GM21360 (cell line): ENCODE data around the gene NFIX.

Experiments
- ATAC-seq: cut with Tn5 transposase; IDR thresholded peaks from one replicate; pipeline ENCODE4 v1.9.1; 2021; ENCODE audit warnings: mild to moderate bottlenecking, moderate library complexity; ENCODE audit not compliant: unreplicated experiment

NFIX gene

GRCh38 chr19:13006431-13007281 is 11.4 kb downstream of the NFIX start:
- ATAC-seq: no peak

DNA sequence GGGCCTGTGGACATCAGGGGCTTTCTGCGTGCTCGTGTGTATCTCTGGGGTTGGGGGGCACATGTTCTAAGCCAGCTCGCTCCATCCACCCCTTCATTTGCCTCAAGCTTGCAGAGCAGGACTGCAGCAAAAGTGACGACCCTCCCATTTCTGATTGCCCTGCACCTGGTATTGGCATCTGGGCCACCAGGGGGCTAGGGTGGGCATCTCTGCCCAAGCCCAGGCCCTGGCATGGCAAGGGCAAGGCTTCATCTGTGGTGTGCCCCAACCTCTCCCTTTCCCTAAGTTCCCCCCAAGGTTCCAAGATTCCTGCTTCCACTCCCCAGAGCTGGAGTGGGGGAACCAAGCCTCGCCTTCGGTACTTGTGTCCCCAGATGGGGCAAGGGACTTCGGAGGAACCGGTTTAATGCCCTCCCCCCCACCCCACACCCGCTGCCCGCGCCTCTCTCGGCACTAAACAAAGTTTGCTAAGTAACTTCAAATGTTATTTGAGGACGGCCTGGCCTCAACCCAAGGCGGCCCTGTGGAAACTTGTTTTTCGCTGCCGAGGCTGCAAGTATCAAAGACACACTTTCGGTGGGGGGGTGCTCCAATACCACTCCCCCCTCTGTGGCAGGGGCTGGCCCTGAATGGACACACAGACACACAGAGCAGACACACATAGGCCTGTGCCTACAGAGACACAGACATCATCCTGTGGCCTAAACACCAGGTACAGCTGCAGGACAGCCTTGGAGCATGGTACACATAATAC is 12.2 kb downstream of the NFIX start:
- no peak for ATAC-seq

DNA sequence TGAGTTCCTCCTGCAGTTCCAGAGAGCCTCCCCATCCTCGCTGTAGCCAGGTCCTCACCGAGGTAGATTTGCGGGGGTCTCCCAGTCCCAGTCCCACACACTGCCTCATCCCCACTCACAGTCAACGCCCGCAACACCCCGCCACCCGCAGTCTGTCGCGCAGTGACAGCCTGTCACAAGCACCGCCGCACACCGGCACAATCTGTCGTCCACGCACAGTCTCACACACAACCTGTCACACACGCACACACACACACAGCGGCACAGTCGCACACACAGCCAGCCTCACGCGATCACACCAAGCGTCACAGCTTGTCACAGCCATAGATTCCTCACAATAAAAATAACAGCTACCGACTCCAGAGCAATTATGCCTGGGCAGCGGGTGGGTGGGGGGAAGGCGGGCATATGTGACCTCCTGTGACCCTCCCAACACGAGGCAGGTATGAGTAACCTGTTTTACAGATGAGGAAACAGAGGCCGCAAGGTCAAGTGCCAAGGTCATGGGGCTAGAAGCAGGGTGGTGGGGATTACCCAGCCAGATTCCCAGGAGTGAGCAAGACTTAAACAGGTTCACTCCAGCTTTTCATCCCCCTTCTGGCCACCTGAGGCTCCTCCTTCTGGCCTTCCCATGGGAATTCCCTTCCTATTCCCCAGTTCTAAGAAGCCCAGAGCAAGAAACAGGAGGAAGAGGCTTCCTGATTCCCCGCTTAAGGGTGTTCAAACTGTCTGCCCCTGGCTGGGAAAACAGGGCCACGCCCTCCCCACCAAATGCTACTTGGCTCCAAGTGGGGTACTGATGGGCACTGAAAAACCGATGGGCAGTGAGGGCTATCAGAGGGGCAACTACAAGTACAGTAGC is 13.9 kb downstream of the NFIX start:
- ATAC-seq: no peak

- ATAC-seq: no peak
These were observed 15.0 kb downstream of the NFIX start for GRCh38 chr19:13010038-13010991.

- no peak for ATAC-seq
These were observed 15.8 kb downstream of the NFIX start for GRCh38 chr19:13010992-13011652.

DNA sequence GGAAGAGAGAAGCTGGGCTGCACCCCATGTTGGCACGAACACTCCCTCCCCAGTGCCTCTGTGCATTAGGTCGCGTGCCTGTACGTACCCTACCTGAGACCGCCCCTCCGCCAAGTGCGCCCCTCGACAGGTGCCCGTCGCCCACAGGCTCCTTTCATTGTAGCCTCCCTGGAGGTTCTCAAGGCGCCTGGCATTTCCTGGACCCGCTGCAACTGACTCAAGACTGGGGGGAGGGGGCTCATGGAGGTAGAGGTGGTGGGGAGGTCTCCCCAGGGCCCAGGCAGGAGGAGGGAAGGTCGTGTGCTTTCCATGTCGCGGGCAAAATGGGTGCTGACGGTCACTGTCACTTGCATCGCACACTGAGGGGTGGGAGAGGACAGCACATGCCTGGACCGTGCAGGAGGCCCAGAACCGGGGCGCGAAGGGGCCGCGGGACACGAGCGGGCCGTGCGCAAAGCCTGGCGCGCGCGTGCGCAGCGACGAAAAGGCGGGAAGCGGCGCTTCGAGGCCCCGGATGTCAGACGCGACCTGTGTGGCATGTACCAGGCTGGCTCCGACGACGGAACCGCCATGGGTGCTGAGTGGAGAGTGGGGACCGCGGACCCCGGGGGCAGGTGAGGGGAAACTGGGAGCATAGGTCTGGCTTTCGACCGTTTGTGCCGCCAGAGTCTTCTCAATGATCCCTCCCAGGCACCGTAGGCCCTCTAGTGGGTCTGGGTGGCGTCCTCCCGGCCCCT is 16.5 kb downstream of the NFIX start:
- ATAC-seq: no peak

GRCh38 chr19:13012390-13012689 is 17.1 kb downstream of the NFIX start:
- ATAC-seq: no peak

- no peak for ATAC-seq
These were observed 17.7 kb downstream of the NFIX start for GRCh38 chr19:13012690-13013608.

- ATAC-seq: no peak
These were observed 18.4 kb downstream of the NFIX start for GRCh38 chr19:13013649-13014048.

GRCh38 chr19:13014101-13014920 is 19.0 kb downstream of the NFIX start:
- ATAC-seq: no peak

DNA sequence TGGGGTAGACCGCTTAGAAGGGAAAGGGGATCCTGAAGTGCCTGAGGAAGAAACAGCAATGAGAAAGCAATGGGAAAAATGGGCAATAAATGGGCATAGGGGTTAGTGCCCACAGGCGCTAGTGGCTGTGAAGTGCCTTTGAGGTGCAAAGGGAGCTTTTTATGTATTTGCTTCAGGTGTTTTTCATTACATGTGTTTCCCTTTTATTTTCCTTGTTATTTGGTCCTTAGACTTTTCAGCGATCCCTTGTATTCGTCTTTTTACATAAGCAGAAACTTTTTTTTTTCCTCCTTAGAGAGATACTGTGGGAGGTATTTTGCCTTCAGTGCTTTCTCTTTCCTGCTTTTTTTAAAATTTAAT is 19.6 kb downstream of the NFIX start:
- ATAC-seq: no peak

GRCh38 chr19:13015361-13016223 is 20.3 kb downstream of the NFIX start:
- no peak for ATAC-seq

- no peak for ATAC-seq
These were observed 21.0 kb downstream of the NFIX start for GRCh38 chr19:13016245-13016627.

- no peak for ATAC-seq
These were observed 21.5 kb downstream of the NFIX start for GRCh38 chr19:13016628-13017305.

GRCh38 chr19:13017306-13018034 is 22.2 kb downstream of the NFIX start:
- ATAC-seq: no peak
